Esophagus (tissue), 2 donors: ENCODE data around the gene GABARAPL2. TPM values are rescaled to one million over a fixed set of nuclear protein-coding genes. Genes with fewer than 3 reads are reported as not detected.
A peak's percentile ranks its signal among the peaks of the same experiment; 100 is the strongest.

Experiments used
- H3K27ac ChIP-seq, 2 donors: one replicate each; pipeline ENCODE4 v1.5.1; 2013; ENCODE audit warnings: low read depth in 2 of 2, mild to moderate bottlenecking in 2 of 2, inconsistent platforms in 1 of 2, low read length in 1 of 2, moderate library complexity in 1 of 2
- H3K27me3 ChIP-seq, 2 donors: one replicate each; pipeline ENCODE4 v1.6.1; 2013; ENCODE audit warnings: low read length in 2 of 2, control low read depth in 1 of 2, mild to moderate bottlenecking in 1 of 2; ENCODE audit not compliant: insufficient read depth in 2 of 2, control insufficient read depth in 1 of 2
- H3K36me3 ChIP-seq, 2 donors: one replicate each; pipeline ENCODE4 v1.6.1; 2013; ENCODE audit warnings: low read length in 1 of 2; ENCODE audit not compliant: control insufficient read depth in 2 of 2, insufficient read depth in 2 of 2
- H3K4me1 ChIP-seq, 2 donors: one replicate each; pipeline ENCODE4 v1.6.1; 2013; ENCODE audit warnings: low read length in 1 of 2; ENCODE audit not compliant: control insufficient read depth in 2 of 2, insufficient read depth in 2 of 2
- H3K4me3 ChIP-seq, 2 donors: one replicate each; pipeline ENCODE4 v1.5.1; 2013; ENCODE audit warnings: low read length in 2 of 2, mild to moderate bottlenecking in 2 of 2, low read depth in 1 of 2, moderate library complexity in 1 of 2
- H3K9me3 ChIP-seq, 2 donors: one replicate each; pipeline ENCODE4 v1.6.1; 2013; ENCODE audit warnings: mild to moderate bottlenecking in 2 of 2, low read depth in 1 of 2, low read length in 1 of 2, moderate library complexity in 1 of 2; ENCODE audit not compliant: control insufficient read depth in 2 of 2, insufficient read depth in 1 of 2
- WGBS, 2 donors: extraction: QIAGEN DNeasy Blood & Tissue Kit; methylation state at CpG; one replicate each; pipeline ENCODE4 v1.1.7; 2013; 5-methylcytosine and 5-hydroxymethylcytosine counted together
- polyA plus RNA-seq, 2 donors: library from polyadenylated mRNA; stranded (reverse); fragments of 200-250 nt; gene quantifications; one replicate each; pipeline ENCODE4 v1.2.3, GENCODE V29; 2013
- donor health status: healthy with polysubstance abuse.
- donor health status: Bipolar disorder and iron deficiency.

The GABARAPL2 gene
- polyA plus RNA-seq, 2 donors, result 83.1 to 96.6 TPM

DNA sequence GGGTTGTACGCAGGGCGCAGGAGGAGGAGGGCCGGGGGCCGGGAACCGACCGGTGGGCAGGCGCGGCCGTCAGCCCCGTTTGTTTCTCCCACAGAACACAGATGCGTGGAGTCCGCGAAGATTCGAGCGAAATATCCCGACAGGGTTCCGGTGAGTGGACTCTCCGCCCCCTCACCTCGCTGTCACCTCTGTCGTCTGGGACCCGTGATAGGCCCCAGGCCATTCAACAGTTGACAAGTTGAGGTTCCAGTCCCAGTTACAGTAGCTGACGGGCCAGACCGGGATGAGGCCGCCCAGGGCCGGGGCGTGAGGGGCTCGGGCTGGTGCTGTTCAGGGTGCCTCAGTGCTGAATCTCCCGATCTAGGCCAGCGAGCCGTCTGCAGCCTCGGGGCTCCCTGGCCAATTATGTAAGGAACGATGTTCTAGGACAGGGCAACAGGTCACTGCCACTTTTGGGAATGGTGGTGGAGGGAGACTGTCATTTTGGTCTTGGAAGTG lies 628 bp downstream of the GABARAPL2 start:
- WGBS, 2 donors, result 1% methylated on average over 30 to 32 of the region's 32 CpGs
- peak overlapping the region; percentile 74 to 98 for H3K4me3 ChIP-seq
- peak overlapping the region; percentile 72 to 85 for H3K27ac ChIP-seq
- H3K4me1 ChIP-seq, result peaks cover 0 to 8% of the 10 kb centered on the region in 2 donors
- peaks cover 0 to 10% of the 10 kb centered on the region in 2 donors for H3K36me3 ChIP-seq
- no peaks in the 10 kb centered on the region for H3K27me3 ChIP-seq
- H3K9me3 ChIP-seq, result no peaks in the 10 kb centered on the region

DNA sequence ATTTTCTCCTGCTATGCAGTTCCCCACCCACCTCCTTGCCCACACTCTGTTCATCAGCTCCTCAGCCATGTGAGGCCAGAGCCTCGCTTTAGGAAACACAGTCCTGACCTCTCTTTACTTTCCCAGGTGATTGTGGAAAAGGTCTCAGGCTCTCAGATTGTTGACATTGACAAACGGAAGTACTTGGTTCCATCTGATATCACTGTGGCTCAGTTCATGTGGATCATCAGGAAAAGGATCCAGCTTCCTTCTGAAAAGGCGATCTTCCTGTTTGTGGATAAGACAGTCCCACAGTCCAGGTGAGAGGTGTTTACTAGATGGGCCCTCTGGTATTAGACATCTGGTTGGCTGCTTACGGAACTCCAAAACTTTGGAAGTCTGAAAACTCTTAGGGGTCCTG lies 1.7 kb downstream of the GABARAPL2 start:
- H3K36me3 ChIP-seq, result peaks cover 0 to 17% of the 10 kb centered on the region in 2 donors
- H3K27ac ChIP-seq, result no peak overlapping the region
- no peaks in the 10 kb centered on the region for H3K9me3 ChIP-seq
- 84 to 87% methylated on average over 4 of the region's 4 CpGs for WGBS, 2 donors
- no peaks in the 10 kb centered on the region for H3K27me3 ChIP-seq
- H3K4me3 ChIP-seq, result no peak overlapping the region
- H3K4me1 ChIP-seq, result peaks cover 0 to 10% of the 10 kb centered on the region in 2 donors

DNA sequence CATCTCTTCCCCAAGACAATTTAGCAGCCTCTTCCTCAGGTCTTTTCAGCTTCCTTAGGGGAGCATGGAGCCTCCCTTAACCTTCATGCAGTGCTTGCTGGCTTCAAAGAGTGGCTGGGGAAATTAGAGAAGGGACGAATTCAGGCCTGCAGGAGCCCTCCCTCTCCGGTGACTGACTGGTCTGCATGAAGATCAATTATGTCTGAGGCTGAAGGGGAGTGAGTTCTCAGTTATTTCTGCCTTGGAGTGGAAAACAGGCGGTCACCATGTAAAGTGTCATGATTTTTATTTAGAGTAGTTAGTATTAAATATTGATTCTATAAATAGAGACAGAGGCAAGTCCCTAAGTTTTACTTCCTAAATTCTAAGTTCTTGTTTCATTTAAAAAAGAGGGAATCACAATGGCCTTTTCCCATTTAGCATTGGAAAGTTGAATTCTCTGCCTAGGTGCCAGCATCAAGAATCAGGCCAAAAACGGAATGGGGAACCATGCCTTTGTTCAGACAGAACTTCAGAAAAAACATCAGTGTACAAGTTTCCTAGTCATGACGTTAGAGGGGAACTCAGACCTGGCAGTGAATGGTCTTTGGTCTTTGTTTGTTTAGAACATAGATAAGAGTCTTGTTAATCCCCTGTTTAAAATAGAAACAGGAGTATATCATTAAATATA lies 4.4 kb downstream of the GABARAPL2 start:
- Histone ChIP-seq H3K9me3 (no peaks in the 10 kb centered on the region), H3K36me3 (peaks cover 16 to 21% of the 10 kb centered on the region in 2 donors), H3K4me1 (peaks cover 0 to 10% of the 10 kb centered on the region in 2 donors), H3K4me3 (no peak overlapping the region), H3K27me3 (no peaks in the 10 kb centered on the region), H3K27ac (no peak overlapping the region)
- 67% methylated on average over 5 of the region's 5 CpGs for WGBS, 2 donors

DNA sequence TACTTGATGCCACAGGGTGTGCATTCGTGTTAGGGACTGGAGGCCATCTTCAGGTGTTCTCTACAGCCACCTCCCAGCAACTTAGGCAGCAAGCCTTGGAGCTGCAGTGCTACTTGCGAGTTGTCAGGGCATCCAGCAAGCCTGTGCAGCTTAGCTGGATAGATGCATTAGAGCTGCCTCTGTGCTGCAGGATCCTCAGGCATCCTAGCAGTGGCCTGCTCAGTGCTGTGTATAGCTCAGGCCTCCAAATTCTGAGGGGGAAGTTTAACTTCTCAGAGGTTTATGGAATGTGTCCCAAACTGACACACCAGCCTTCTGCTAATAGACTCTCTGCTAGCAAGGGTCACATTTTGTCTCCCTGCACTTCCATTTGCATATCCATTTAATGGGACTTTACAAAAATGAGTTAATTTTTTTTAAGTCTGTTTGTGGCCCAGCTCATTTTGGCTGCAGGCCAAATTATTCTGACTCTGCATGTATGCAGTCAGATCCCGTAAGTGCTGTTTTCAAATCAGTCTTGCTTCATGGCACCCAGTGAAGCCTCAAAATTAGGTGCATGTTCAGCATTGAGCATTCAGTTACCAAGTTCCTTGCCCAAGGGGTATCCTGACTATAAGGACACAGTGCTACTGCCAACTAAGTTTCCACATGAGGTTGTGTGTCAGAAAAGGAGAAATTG lies 6.8 kb downstream of the GABARAPL2 start:
- Histone ChIP-seq H3K4me3 (no peak overlapping the region), H3K4me1 (peaks cover 0 to 6% of the 10 kb centered on the region in 2 donors), H3K36me3 (peaks cover 23 to 24% of the 10 kb centered on the region in 2 donors), H3K27ac (no peak overlapping the region), H3K9me3 (no peaks in the 10 kb centered on the region), H3K27me3 (no peaks in the 10 kb centered on the region)
- 76 to 77% methylated on average over 3 of the region's 3 CpGs for WGBS, 2 donors

DNA sequence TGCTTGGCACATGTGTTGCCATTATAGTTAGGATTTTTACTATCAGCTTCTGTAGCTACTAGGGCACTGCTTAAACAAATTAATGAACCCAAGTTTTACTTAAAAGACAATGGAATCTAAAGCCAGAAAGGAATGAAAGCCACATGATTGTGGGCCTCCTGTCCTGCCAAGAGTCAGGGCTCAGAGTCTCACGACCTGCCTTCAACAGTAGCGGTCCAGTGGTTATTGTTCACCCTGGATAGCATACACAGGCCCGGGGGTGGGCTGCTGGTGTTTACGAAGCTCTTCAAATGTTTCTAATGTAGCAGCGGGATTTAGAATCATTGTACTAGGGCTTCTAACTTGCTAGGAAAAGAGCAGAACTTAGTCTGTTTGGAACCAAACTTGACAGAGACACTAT lies 7.8 kb downstream of the GABARAPL2 start:
- whole genome bisulfite sequencing, 2 donors, result 85 to 89% methylated on average over 5 of the region's 5 CpGs
- H3K27me3 ChIP-seq, result no peaks in the 10 kb centered on the region
- no peak overlapping the region for H3K4me3 ChIP-seq
- H3K4me1 ChIP-seq, result peaks cover 0 to 4% of the 10 kb centered on the region in 2 donors
- H3K27ac ChIP-seq, result no peak overlapping the region
- H3K9me3 ChIP-seq, result no peaks in the 10 kb centered on the region
- peaks cover 23 to 27% of the 10 kb centered on the region in 2 donors for H3K36me3 ChIP-seq

DNA sequence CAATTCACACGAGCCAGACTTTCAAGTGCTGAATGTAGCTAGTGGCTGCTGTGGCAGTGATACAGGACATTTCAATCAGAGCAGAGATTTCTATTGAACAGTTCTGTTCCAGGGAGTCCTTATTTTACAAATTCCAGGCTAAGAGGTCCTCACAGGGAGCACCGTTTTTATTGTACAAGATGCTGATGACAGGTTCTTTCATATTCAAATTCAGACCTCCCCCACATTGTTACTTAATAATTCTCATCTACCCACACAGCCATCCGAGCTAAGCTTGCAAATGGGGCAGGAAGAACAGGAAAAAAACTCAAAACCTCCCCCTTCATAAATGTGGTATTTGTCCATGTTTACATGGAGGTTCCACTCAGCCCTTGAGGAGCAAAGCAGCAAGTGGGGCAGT lies 9.8 kb downstream of the GABARAPL2 start:
- no peaks in the 10 kb centered on the region for H3K9me3 ChIP-seq
- peaks cover 0 to 2% of the 10 kb centered on the region in 2 donors for H3K4me1 ChIP-seq
- H3K36me3 ChIP-seq, result peaks cover 14 to 27% of the 10 kb centered on the region in 2 donors
- H3K27me3 ChIP-seq, result no peaks in the 10 kb centered on the region
- H3K4me3 ChIP-seq, result no peak overlapping the region
- H3K27ac ChIP-seq, result no peak overlapping the region
- 53 to 59% methylated on average over 3 of the region's 3 CpGs for WGBS, 2 donors

DNA sequence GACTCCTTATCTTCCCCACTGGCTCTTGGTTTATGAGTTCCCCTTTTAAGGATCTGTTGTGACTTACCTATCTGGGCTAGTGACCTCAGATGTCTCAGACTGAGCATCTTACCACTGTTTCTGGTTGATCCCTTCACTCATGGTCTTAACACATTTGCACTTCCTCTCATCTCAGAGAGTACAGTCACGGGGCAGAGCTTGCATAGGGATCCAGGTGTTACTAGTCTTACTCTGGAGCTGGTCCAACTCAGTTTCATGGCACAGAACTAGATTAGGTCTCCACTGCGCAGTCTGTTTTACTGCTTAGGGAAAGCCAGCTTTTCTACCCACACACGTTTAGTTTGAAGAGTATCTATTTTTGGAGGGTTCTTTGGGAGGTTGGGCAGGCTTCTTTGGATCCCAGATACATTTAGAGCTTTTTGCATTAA lies 10.2 kb downstream of the GABARAPL2 start:
- Histone ChIP-seq H3K4me1 (peaks cover 0 to 2% of the 10 kb centered on the region in 2 donors), H3K36me3 (peaks cover 14 to 27% of the 10 kb centered on the region in 2 donors), H3K4me3 (no peak overlapping the region), H3K27me3 (no peaks in the 10 kb centered on the region), H3K27ac (no peak overlapping the region), H3K9me3 (no peaks in the 10 kb centered on the region)
- 55 to 63% methylated on average over 3 of the region's 3 CpGs for WGBS, 2 donors

DNA sequence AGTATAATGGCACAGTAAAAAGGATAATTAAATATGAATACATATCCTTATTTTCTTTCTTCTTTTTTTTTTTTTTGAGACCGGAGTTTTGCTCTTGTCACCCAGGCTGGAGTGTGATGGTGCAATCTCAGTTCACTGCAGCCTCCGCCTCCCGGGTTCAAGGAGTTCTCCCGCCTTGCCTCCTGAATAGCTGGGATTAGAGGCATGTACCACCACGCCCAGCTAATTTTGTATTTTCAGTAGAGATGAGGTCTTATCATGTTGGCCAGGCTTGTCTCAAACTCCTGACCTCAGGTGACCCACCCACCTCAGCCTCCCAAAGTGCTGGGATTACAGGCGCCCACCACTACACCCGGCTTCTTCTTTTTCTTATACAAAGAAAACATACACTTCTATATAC lies 12.0 kb downstream of the GABARAPL2 start:
- 87 to 88% methylated on average over 7 of the region's 7 CpGs for WGBS, 2 donors
- Histone ChIP-seq H3K27ac (no peak overlapping the region), H3K36me3 (peaks cover 6 to 27% of the 10 kb centered on the region in 2 donors), H3K4me1 (no peaks in the 10 kb centered on the region), H3K27me3 (no peaks in the 10 kb centered on the region), H3K9me3 (no peaks in the 10 kb centered on the region), H3K4me3 (no peak overlapping the region)

DNA sequence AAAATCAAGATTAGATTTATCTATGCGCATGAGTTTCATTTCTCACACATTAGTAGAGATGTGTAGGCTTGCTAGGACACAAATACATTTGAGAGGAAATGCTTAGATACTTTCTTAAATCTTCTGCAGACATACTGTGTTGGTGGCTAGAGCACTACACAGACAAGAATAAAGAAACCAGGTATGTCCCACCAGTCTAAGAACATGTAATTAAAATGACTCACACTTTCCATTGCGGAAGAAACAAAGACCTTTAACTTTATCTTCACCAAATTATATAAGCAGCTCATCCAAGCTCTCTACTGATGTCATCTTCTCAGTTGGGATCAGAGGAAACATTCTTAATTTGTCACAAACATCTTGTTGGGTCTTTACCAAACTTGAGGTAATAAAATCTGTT lies 12.5 kb downstream of the GABARAPL2 start:
- Histone ChIP-seq H3K4me3 (no peak overlapping the region), H3K4me1 (no peaks in the 10 kb centered on the region), H3K27me3 (no peaks in the 10 kb centered on the region), H3K27ac (no peak overlapping the region), H3K36me3 (peaks cover 2 to 25% of the 10 kb centered on the region in 2 donors), H3K9me3 (no peaks in the 10 kb centered on the region)
- WGBS, 2 donors, result 93 to 97% methylated on average over 2 of the region's 2 CpGs
